ENCODE results near the gene CHCHD6.

DNA sequence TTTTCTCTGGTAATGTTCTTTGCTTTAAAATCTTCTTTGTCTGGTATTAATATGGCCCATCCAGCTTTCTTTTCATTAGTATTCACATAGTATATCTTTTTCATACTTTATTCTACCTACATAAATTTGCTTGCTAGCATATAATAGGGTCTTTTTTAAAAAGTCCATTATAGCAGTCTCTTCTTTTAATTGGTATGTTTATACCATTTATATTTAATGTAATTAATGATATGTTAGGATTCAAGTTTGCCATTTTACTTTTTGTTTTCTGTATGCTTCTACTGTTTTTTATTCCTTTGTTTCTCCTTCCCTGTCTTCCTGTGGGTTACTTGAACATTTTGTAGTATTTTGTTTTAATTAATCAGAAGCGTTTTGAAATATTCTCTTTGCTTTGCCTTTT, 89.0 kb downstream of the CHCHD6 start:
- no peak for TF ChIP-seq POLR2AphosphoS5 (IDR thresholded peaks at IDR 0.05; ENCODE audit: borderline replicate concordance, low read depth, low read length)
- TF ChIP-seq EZH2 (IDR thresholded peaks at IDR 0.05), result no peak
- no peak for TF ChIP-seq FOXP2 (optimal IDR thresholded peaks at IDR 0.05; ENCODE audit: control extremely low read depth, extremely low read length, insufficient read depth)

Data from SK-N-MC (cell line).